OCI-LY7 (cell line): ENCODE measurements around the gene CCDC122. TPM values are rescaled to one million over a fixed set of nuclear protein-coding genes. Genes with fewer than 3 reads are reported as not detected.

Experiments used
- BruUV-seq: library from RNA; stranded (reverse); fragments of 400-500 nt; replicated peaks from 2 replicates; lab custom pipeline; 2021; lab: Mats Ljungman, UMichigan
- CTCF ChIA-PET: fragments of 300-600 bp; sonication (Branson Sonifier 250); formaldehyde crosslinking; loops from one replicate; lab custom pipeline; 2022; ENCODE audit warnings: antibody characterized with exemption; ENCODE audit not compliant: unreplicated experiment; lab: Charles Lee
- POLR2A ChIA-PET: fragments of 300-600 bp; sonication (Branson Sonifier 250); formaldehyde crosslinking; loops from one replicate; lab custom pipeline; 2022; ENCODE audit warnings: antibody characterized with exemption; lab: Charles Lee
- DNase-seq: peaks from one replicate; pipeline ENCODE4 v3.0.0-alpha.2; 2015; ENCODE audit warnings: low spot score
- H2AFZ ChIP-seq: fragments of 200-600 bp; sonication (generic), shearing (Covaris generic); 2 replicates; pipeline ENCODE4 v1.6.1; 2014; ENCODE audit warnings: mild to moderate bottlenecking, antibody characterized with exemption, low read length, moderate library complexity
- H3K27ac ChIP-seq: fragments of 200-600 bp; sonication (generic); 2 replicates; pipeline ENCODE4 v1.5.1; 2014; ENCODE audit warnings: mixed run types, low read depth, mild to moderate bottlenecking, moderate library complexity, low read length, inconsistent platforms; ENCODE audit not compliant: poor library complexity, severe bottlenecking
- H3K36me3 ChIP-seq: fragments of 200-600 bp; sonication (generic); 2 replicates; pipeline ENCODE4 v1.6.1; 2014; ENCODE audit warnings: mild to moderate bottlenecking, antibody characterized with exemption, low read length, moderate library complexity, mixed read lengths; ENCODE audit not compliant: insufficient read depth
- H3K4me1 ChIP-seq: fragments of 200-600 bp; sonication (generic); 2 replicates; pipeline ENCODE4 v1.5.1; 2014; ENCODE audit warnings: mild to moderate bottlenecking, low read length; ENCODE audit not compliant: insufficient read depth, poor library complexity, severe bottlenecking
- H3K4me2 ChIP-seq: fragments of 200-600 bp; sonication (generic); 2 replicates; pipeline ENCODE4 v1.6.1; 2014; ENCODE audit warnings: mild to moderate bottlenecking, low read length
- H3K4me3 ChIP-seq: fragments of 200-600 bp; sonication (generic); 2 replicates; pipeline ENCODE4 v1.5.1; 2014; ENCODE audit warnings: mild to moderate bottlenecking, low read depth, low read length; ENCODE audit not compliant: poor library complexity, severe bottlenecking
- H3K79me2 ChIP-seq: fragments of 200-600 bp; sonication (generic); 2 replicates; pipeline ENCODE4 v1.6.1; 2016; ENCODE audit warnings: low read depth, mild to moderate bottlenecking, low read length, moderate library complexity, mixed read lengths; ENCODE audit not compliant: insufficient read depth
- H3K9me2 ChIP-seq: fragments of 200-600 bp; sonication (generic); 2 replicates; pipeline ENCODE4 v1.6.1; 2016; ENCODE audit warnings: mild to moderate bottlenecking, low read length, mixed read lengths; ENCODE audit not compliant: insufficient read depth
- H3K9me3 ChIP-seq: fragments of 200-600 bp; sonication (generic); 2 replicates; pipeline ENCODE4 v1.6.1; 2014; ENCODE audit warnings: mild to moderate bottlenecking, mixed run types, low read length, mixed read lengths
- H4K20me1 ChIP-seq: fragments of 200-600 bp; sonication (generic); 2 replicates; pipeline ENCODE4 v1.6.1; 2014; ENCODE audit warnings: mild to moderate bottlenecking, antibody characterized with exemption, low read length, moderate library complexity, mixed read lengths; ENCODE audit not compliant: insufficient read depth
- EZH2phosphoT487 ChIP-seq: fragments of 200-600 bp; sonication (generic); IDR thresholded peaks from 2 replicates; pipeline ENCODE4 v1.6.1; 2018; ENCODE audit warnings: low read depth, borderline replicate concordance, mild to moderate bottlenecking, mixed run types, antibody characterized with exemption, low read length, moderate library complexity, mixed read lengths
- intact Hi-C: fragments of 100-400 bp; cut with micrococcal nuclease; formaldehyde crosslinking; loops from one replicate; pipeline ENCODE4 v1.10.0; 2022; ENCODE audit not compliant: unreplicated experiment
- total RNA-seq, 2 experiments: library from RNA; depleted of rRNA in 1 of 2; stranded (reverse); fragments of >200 nt in 1 of 2; shearing (Covaris generic) in 1 of 2; gene quantifications; 2 replicates each; pipeline ENCODE4 v1.2.3, GENCODE V29; 2014 to 2022
- TF ChIP-seq, protein P1 (sequence below): fragments of 200-600 bp; sonication (generic); conservative IDR thresholded peaks from 2 replicates; pipeline ENCODE4 v1.5.1; 2014; ENCODE audit warnings: mild to moderate bottlenecking, antibody characterized with exemption, low read length, moderate library complexity, mixed read lengths

CCDC122 gene
- total RNA-seq, 2 experiments from 2014 or later: 4.6 to 21.6 TPM

- Histone ChIP-seq H3K4me2 (no peak overlapping the region), H3K9me3 (no peaks in the 10 kb centered on the region), H3K9me2 (no peaks in the 10 kb centered on the region), H3K4me1 (peaks cover 5% of the 10 kb centered on the region), H3K27ac (no peak overlapping the region), H4K20me1 (no peaks in the 10 kb centered on the region), H3K4me3 (no peak overlapping the region), H3K36me3 (peaks cover 14% of the 10 kb centered on the region; the same call in 1 of the 2 replicates), H2AFZ (no peak overlapping the region), H3K79me2 (no peaks in the 10 kb centered on the region)
- CTCF ChIA-PET: no interaction called here
- no TSS peak for BruUV-seq
- POLR2A ChIA-PET: no interaction called here
- DNase-seq: no peak
- TF ChIP-seq, protein P1, sequence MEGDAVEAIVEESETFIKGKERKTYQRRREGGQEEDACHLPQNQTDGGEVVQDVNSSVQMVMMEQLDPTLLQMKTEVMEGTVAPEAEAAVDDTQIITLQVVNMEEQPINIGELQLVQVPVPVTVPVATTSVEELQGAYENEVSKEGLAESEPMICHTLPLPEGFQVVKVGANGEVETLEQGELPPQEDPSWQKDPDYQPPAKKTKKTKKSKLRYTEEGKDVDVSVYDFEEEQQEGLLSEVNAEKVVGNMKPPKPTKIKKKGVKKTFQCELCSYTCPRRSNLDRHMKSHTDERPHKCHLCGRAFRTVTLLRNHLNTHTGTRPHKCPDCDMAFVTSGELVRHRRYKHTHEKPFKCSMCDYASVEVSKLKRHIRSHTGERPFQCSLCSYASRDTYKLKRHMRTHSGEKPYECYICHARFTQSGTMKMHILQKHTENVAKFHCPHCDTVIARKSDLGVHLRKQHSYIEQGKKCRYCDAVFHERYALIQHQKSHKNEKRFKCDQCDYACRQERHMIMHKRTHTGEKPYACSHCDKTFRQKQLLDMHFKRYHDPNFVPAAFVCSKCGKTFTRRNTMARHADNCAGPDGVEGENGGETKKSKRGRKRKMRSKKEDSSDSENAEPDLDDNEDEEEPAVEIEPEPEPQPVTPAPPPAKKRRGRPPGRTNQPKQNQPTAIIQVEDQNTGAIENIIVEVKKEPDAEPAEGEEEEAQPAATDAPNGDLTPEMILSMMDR: no peak
- no peak for TF ChIP-seq EZH2phosphoT487
- intact Hi-C loops: no loop called here
Measured at GRCh38 chr13:43872181-43872580, 7.4 kb downstream of the CCDC122 start.

- TF ChIP-seq, protein P1: no peak
- TF ChIP-seq EZH2phosphoT487: no peak
- Histone ChIP-seq H4K20me1 (no peaks in the 10 kb centered on the region), H3K79me2 (no peaks in the 10 kb centered on the region), H3K27ac (no peak overlapping the region), H3K9me2 (no peaks in the 10 kb centered on the region), H3K4me1 (no peaks in the 10 kb centered on the region), H3K4me3 (no peak overlapping the region), H3K9me3 (no peaks in the 10 kb centered on the region), H2AFZ (no peak overlapping the region), H3K4me2 (no peak overlapping the region), H3K36me3 (peaks cover 14% of the 10 kb centered on the region; the same call in 1 of the 2 replicates)
- ChIA-PET POLR2A (no interaction called here), CTCF (no interaction called here)
- intact Hi-C loops: loop anchor here (5.0 kb wide), 2 partner anchors 779 to 894 kb away; no protein-coding TSS in a partner anchor
- DNase-seq: no peak
- no TSS peak for BruUV-seq
Measured at GRCh38 chr13:43865892-43866291, 13.6 kb downstream of the CCDC122 start.

- no peak for TF ChIP-seq EZH2phosphoT487
- TF ChIP-seq, protein P1: no peak
- no peaks in the 10 kb centered on the region for H3K9me3 ChIP-seq
- ChIA-PET CTCF (no interaction called here), POLR2A (no interaction called here)
- H3K27ac ChIP-seq: no peak overlapping the region
- DNase-seq: no peak
- no peaks in the 10 kb centered on the region for H4K20me1 ChIP-seq
- intact Hi-C loops: loop anchor here (5.0 kb wide), 2 partner anchors 778 to 893 kb away; no protein-coding TSS in a partner anchor
- peaks cover 10% of the 10 kb centered on the region; the same call in 1 of the 2 replicates for H3K36me3 ChIP-seq
- no peak overlapping the region for H3K4me3 ChIP-seq
- no TSS peak for BruUV-seq
- no peaks in the 10 kb centered on the region for H3K79me2 ChIP-seq
- no peak overlapping the region for H3K4me2 ChIP-seq
- no peak overlapping the region for H2AFZ ChIP-seq
- no peaks in the 10 kb centered on the region for H3K4me1 ChIP-seq
- no peaks in the 10 kb centered on the region for H3K9me2 ChIP-seq
Measured at GRCh38 chr13:43864921-43865320, 14.6 kb downstream of the CCDC122 start.
